Progenitor cell of endocrine pancreas (in vitro differentiated cells): Measurements from ENCODE around the gene CCDC149. TPM values are rescaled to one million over a fixed set of nuclear protein-coding genes. Genes with fewer than 3 reads are reported as not detected.

Experiments
- DNase-seq: peaks from one replicate; pipeline ENCODE4 v3.0.0; 2021; ENCODE audit warnings: low spot score; ENCODE audit not compliant: unreplicated experiment
- H3K27ac Mint-ChIP-seq: 2 replicates; pipeline ENCODE4 v1.8.0; 2021; ENCODE audit warnings: mild to moderate bottlenecking, moderate library complexity, mixed read lengths
- H3K27me3 Mint-ChIP-seq: 2 replicates; pipeline ENCODE4 v1.8.0; 2021; ENCODE audit warnings: mixed read lengths
- H3K36me3 Mint-ChIP-seq: 2 replicates; pipeline ENCODE4 v1.8.0; 2022; ENCODE audit warnings: mixed read lengths; ENCODE audit not compliant: insufficient read depth
- H3K4me1 Mint-ChIP-seq: 2 replicates; pipeline ENCODE4 v1.8.0; 2021; ENCODE audit warnings: low read depth, mixed read lengths
- H3K4me3 Mint-ChIP-seq: 2 replicates; pipeline ENCODE4 v1.8.0; 2021; ENCODE audit warnings: low read depth, mild to moderate bottlenecking, moderate library complexity, mixed read lengths
- H3K9me3 Mint-ChIP-seq: 2 replicates; pipeline ENCODE4 v1.8.0; 2021; ENCODE audit warnings: low read depth, mixed read lengths
- CTCF ChIP-seq: fragments of 200-600 bp; sonication (generic); IDR thresholded peaks from one replicate; pipeline ENCODE4 v1.5.0; 2021; ENCODE audit warnings: antibody characterized with exemption, mild to moderate bottlenecking; ENCODE audit not compliant: unreplicated experiment
- total RNA-seq: library from RNA; stranded (reverse); gene quantifications from 2 replicates; pipeline ENCODE4 v1.2.1, GENCODE V29; 2021

CCDC149 gene
- total RNA-seq, 1 donor from 2014 or later: 13.2 TPM

GRCh38 chr4:24777536-24778463 is 135.0 kb downstream of the CCDC149 start:
- Mint-ChIP-seq H3K27ac (no peak overlapping the region), H3K9me3 (no peaks in the 10 kb centered on the region), H3K4me3 (no peak overlapping the region), H3K4me1 (peaks cover 2% of the 10 kb centered on the region), H3K27me3 (peaks cover 14% of the 10 kb centered on the region), H3K36me3 (no peaks in the 10 kb centered on the region)
- DNase-seq: no peak
- no peak for TF ChIP-seq CTCF

- TF ChIP-seq CTCF: no peak
- no peak overlapping the region for H3K27ac Mint-ChIP-seq
- no peaks in the 10 kb centered on the region for H3K36me3 Mint-ChIP-seq
- peaks cover 15% of the 10 kb centered on the region for H3K27me3 Mint-ChIP-seq
- H3K4me3 Mint-ChIP-seq: no peak overlapping the region
- peaks cover 2% of the 10 kb centered on the region for H3K4me1 Mint-ChIP-seq
- DNase-seq: no peak
- peaks cover 4% of the 10 kb centered on the region for H3K9me3 Mint-ChIP-seq
Measured at GRCh38 chr4:24775750-24776149, 137.1 kb downstream of the CCDC149 start.

GRCh38 chr4:24775032-24775605 is 137.7 kb downstream of the CCDC149 start:
- DNase-seq: no peak
- Mint-ChIP-seq H3K4me3 (no peak overlapping the region), H3K9me3 (peaks cover 4% of the 10 kb centered on the region), H3K4me1 (peaks cover 2% of the 10 kb centered on the region), H3K27me3 (peaks cover 16% of the 10 kb centered on the region), H3K36me3 (no peaks in the 10 kb centered on the region), H3K27ac (no peak overlapping the region)
- no peak for TF ChIP-seq CTCF

GRCh38 chr4:24774452-24774851 is 138.4 kb downstream of the CCDC149 start:
- peaks cover 4% of the 10 kb centered on the region for H3K9me3 Mint-ChIP-seq
- no peak for DNase-seq
- no peaks in the 10 kb centered on the region for H3K36me3 Mint-ChIP-seq
- H3K4me1 Mint-ChIP-seq: peaks cover 2% of the 10 kb centered on the region
- no peak for TF ChIP-seq CTCF
- peaks cover 13% of the 10 kb centered on the region for H3K27me3 Mint-ChIP-seq
- no peak overlapping the region for H3K4me3 Mint-ChIP-seq
- H3K27ac Mint-ChIP-seq: no peak overlapping the region

GRCh38 chr4:24772952-24773351 is 139.9 kb downstream of the CCDC149 start:
- no peak for TF ChIP-seq CTCF
- Mint-ChIP-seq H3K9me3 (peaks cover 4% of the 10 kb centered on the region), H3K36me3 (no peaks in the 10 kb centered on the region), H3K27ac (no peak overlapping the region), H3K27me3 (peaks cover 12% of the 10 kb centered on the region), H3K4me3 (no peak overlapping the region), H3K4me1 (peaks cover 2% of the 10 kb centered on the region)
- no peak for DNase-seq
